LNCaP clone FGC (cell line): ENCODE measurements around the gene SUN2.

Experiments
- DNase-seq: peaks from one replicate; pipeline ENCODE4 v3.0.0-alpha.2; 2011; ENCODE audit warnings: low read depth
- H3K4me3 ChIP-seq: 2 replicates; pipeline ENCODE4 v1.5.1; 2011; ENCODE audit warnings: mild to moderate bottlenecking, low read depth, low read length, control low read depth
- CTCF ChIP-seq: IDR thresholded peaks from 2 replicates; pipeline ENCODE4 v1.5.1; 2012; ENCODE audit warnings: mild to moderate bottlenecking; ENCODE audit not compliant: control insufficient read depth, insufficient read depth; ENCODE audit errors: extremely low read depth

SUN2 gene

GRCh38 chr22:38740754-38741153 lies 15.0 kb downstream of the SUN2 start:
- TF ChIP-seq CTCF: no peak; the same call in 1 of the 2 replicates
- no peak overlapping the region for H3K4me3 ChIP-seq
- no peak for DNase-seq

- no peak for TF ChIP-seq CTCF
- no peak for DNase-seq
- no peak overlapping the region for H3K4me3 ChIP-seq
These were observed 15.6 kb downstream of the SUN2 start for GRCh38 chr22:38740116-38740723.

GRCh38 chr22:38739300-38740055 lies 16.3 kb downstream of the SUN2 start:
- H3K4me3 ChIP-seq: no peak overlapping the region
- TF ChIP-seq CTCF: no peak
- no peak for DNase-seq

GRCh38 chr22:38738475-38739070 lies 17.2 kb downstream of the SUN2 start:
- DNase-seq: no peak
- H3K4me3 ChIP-seq: no peak overlapping the region
- TF ChIP-seq CTCF: no peak

- no peak overlapping the region for H3K4me3 ChIP-seq
- TF ChIP-seq CTCF: no peak
- no peak for DNase-seq
These were observed 18.3 kb downstream of the SUN2 start for GRCh38 chr22:38737302-38738060.

GRCh38 chr22:38736257-38736570 lies 19.6 kb downstream of the SUN2 start:
- TF ChIP-seq CTCF: no peak
- no peak overlapping the region for H3K4me3 ChIP-seq
- no peak for DNase-seq
